ENCODE results near the gene C16orf92.
"Not testable (repeated sequence)": the region's sequence is repeated elsewhere in the genome, so short reads cannot be mapped to it uniquely, and the experiment has no call there.

The C16orf92 gene

GRCh38 chr16:30000735-30001631 lies 22.0 kb upstream of the C16orf92 start:
- intact Hi-C loops (cut with DNase I): no loop called here
- no peak for DNase-seq

DNA sequence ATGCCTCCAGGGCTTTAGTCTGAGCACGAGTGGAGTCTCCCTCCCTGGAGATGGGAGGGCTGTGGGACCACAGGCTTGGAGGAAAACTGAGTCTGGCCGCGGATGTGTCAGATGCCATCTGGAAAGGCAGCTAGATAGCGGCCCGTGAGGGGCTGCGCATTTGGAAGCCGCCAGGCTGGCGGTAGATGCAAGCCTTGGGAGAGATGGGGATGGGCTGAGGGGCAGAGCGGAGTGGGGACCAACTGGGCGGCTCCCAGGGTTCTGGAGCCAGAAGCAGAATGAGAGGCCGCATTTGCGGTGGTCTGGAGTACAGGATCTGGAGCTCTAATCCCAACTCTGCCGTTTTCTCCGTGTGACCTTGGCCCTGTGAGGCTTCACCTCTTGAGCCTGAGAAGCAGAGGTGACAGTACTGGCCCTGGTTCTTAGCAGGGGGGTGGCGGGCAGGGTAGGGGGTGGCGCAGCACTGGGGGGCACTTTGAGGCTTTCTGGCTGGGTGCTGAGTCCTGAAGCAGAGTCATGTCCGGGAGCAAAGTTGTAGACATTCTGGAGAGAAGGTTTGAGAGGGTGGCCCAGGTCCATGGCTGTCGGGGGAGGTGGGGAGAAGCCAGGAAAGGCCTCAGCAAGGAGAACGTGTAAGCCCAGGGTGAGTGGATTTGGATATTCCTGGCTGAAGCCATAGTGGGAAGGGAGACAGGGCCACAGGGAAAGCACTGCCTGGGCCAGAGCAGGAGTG lies 20.2 kb upstream of the C16orf92 start:
- DNase-seq: no peak
- intact Hi-C loops (cut with DNase I): no loop called here

DNA sequence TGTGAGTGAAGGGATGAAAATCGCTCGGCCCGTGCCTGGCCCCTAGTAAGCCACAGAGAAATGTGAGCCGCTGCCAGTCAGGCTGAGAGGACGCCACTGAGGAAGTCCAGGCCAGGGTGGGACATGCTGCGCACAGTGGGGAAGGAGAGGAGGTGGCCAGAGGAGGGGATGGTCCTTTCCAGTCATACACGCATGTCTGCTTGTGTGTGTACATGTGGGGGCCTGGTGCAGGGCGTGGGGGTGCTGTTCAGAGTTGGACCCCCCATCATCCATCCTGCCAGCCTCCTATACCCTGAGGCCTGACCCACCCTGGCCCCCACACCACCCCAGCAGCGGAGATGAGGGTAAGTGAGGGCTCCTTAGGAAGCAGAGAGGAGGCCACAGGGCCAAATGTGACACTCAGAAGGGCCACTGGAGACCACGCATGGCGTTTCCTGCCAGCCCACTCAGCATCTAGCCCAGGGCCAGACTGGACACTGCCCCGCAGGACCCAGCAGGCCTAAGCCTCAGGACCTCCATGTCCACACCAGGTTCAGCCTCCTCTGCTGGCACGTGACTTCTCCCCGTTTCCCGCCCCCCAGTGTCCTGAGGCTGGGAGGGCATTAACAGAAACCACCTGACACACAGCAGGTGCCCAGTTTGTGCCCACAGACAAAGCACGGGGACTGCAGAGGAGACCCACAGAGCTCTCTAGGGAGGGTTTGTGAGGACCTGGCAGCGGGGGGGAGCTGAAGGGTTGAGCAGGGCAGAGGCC lies 19.2 kb upstream of the C16orf92 start:
- intact Hi-C loops (cut with DNase I): no loop called here
- no peak for DNase-seq

GRCh38 chr16:30004424-30004776 lies 18.6 kb upstream of the C16orf92 start:
- intact Hi-C loops (cut with DNase I): no loop called here
- no peak for DNase-seq

DNA sequence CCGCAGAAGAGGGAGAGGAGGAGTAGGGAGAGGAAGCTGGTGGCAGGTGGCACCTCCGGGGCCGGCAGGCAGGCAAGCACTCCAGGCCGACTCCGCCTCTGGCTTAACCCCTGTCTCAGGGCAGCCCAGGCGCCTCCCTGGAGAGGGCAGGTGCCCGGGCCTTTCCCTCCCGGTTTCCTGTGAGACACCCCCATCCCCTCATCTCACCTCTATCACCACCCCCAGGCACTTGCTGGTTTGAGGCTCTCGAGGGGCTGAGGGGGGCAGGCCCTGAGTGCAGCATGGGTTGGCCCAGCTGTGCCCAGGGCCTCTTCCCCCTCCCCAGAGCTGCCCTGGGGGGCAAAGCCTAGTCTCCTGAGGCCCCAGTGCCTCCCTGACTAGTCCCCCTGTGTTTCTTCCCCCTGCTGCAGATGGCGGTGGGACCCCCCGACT lies 18.2 kb upstream of the C16orf92 start:
- intact Hi-C loops (cut with DNase I): no loop called here
- DNase-seq: no peak

DNA sequence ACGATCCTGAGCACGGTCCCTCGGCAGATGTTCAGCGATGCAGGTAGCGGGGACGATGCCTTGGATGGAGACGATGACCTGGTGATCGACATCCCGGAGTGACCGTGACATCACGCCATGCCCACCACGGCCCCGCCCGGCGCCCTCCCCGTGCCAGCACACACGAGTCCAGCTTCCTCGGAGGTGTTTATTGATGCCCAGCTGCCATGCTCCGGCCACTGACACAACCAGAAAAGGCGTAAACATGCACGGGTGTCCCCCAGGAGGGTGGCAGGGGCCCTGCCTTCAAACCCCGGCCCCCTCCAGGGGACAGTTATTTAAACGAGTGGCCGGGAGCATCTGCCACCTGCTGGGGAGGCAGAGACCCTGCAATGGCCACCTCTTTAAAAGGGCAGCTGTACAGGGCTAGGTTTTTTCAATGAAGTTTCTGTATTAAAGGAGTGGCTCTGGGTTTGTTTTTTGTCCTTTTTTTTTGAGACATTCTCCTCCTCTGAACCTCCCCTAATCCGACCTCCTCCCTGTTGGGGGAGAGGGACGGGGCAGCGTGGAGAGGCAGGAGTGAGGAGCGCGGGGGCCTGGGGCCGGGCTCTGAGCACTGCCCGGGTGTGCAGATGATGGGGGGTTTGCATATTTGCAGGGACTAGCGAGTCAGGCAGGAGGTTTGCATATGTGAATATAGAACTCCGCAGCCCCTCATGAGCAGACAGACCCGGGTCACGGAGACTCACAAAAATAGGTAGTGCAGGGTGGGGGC lies 17.5 kb upstream of the C16orf92 start:
- peak in 22 of 42 donors; percentile 20 to 68 (median 41) for DNase-seq
- intact Hi-C loops (cut with DNase I): no loop called here

DNA sequence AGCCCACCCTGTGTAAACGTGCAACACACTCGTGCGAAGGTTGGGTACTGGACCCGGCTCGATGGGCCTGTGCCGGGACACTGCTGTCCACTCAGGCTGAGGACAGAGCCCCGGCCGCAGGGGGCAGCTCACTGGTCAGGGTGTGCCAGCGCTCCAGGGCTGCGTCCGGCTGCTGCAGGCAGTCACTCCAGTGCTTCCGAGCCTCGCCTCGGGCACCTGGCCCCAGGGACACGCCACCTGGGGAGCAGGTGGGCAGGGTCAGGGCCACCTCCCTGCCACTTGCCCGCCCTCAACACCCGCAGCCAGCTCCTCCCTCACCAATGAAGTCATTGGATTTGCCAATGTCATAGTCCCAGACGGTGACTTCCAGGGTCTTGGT lies 16.9 kb upstream of the C16orf92 start:
- intact Hi-C loops (cut with DNase I): no loop called here

DNA sequence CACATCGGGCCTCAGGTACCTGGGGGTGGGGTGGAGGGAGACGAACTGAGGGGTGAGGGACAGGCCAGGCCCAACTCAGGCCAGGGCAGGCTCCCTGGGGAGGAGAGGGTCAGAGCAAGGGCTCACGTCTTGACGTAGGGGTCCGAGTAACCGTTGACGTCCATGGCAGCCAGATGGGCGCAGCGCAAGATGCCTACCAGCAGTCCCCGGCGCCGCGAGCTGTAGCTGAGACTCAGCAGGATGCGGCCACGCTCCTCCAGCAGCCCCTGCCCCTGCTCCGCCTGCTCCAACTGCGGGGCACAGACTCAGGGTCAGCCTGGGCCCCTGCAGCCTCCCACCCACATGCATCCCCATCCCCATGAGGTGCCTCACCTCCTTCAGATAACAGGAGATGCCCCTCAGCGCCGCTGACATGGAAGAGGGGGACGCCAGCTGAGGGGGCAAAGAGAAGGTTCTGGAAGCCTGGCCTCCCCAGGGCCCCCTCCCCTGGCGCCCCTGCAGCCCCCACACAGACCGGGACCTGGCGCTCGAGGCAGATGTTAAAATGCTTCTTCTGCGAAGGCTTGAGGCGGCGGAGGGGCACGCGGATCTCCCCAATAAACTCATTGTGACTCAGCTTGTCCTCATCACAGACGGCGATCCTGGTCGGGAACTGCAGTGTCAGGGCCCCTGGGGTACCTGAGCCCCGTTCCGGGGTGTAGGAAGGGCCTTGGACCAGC lies 16.2 kb upstream of the C16orf92 start:
- no peak for DNase-seq
- intact Hi-C loops (cut with DNase I): no loop called here

More for the DNA sequence above, 16.9 kb upstream of the C16orf92 start:
- no peak for DNase-seq

GRCh38 chr16:30007378-30007895 lies 15.6 kb upstream of the C16orf92 start:
- intact Hi-C loops (cut with DNase I): no loop called here
- no peak for DNase-seq

GRCh38 chr16:30009085-30009862 lies 13.7 kb upstream of the C16orf92 start:
- DNase-seq: no peak
- intact Hi-C loops (cut with DNase I): no loop called here

DNA sequence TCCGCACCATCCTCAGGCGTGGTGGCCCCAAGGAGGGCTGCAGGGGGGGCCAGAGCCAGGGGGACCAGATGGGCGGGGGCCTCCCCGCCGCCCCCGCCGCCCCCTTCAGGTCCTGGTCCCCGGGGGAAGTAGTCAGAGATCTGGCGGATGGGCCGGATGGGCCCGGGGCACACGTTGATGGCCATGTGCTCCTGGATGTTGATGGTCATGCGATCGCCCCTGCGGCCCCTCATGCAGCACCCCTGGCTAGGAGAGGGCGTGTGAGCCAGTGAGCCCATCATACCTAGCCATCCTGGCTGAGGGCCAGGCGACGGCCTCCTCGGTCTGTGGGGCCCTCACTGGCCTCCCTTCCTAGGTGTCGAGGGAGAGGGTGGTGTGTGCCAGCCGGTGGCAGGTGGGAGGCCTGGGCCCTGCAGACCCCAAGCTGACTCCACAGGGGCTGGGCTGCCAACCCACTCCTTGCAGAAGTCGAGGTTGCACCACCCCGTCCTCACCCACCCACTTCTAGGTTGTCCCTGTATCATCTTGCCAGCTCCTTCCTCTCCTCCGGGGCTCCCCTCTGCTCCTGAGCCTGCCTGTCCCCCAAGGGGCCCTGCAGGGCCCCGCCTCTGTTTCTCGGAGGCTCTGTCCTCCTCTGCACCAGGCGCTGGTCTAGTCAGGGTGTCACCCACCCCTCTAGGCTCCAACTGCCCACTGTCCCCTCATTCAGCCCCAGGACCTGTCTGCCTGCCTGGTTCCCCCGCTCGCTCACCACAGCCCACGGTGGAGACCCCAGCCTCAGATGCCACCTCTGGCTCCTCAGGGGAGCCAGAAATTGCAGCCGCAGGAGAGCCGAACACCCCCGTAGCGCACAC lies 12.8 kb upstream of the C16orf92 start:
- DNase-seq: no peak
- intact Hi-C loops (cut with DNase I): no loop called here

GRCh38 chr16:30010844-30011713 lies 11.9 kb upstream of the C16orf92 start, which contains the start of gene DOC2A:
DOC2A (minus strand) TSS chr16:30011027; CDS start chr16:30010222, 805 bp downstream.
- intact Hi-C loops (cut with DNase I): no loop called here

DNA sequence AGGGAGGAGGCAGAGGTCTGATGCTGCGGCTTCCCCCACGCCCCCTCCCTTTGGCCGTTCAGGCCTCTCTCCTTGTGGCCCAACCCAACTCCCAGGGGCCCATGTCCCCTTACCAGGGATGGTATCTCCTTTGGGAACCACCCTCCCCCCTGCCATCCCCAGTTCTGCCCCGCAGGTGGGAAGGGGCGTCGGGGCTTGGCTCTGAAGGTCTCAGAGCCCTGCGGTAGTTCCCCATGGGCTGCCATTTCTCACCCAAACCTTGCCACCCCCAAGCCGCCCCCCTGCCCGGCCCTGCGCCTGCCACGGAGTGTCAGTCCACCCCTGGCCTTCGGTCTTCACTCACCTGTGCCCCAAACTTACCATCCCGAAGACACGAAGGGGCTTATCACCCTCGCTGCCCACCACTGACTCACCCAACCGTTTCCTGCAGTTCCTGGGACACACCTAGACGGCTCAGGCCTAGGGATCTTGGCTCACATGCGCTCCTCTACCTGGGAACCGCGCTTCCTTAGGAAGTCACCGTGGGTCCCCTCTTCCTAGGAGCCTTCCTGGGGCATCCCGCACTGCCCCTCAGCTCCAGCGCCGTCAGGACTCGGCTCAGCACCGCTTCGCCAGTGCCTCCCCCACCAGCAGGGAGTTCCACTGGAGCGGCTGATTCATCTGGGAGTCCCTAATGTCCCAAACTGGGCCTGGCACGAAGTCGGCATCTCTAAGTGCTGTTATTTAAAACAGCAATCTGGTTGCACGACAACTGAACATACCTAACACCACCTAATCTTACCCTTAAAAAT lies 11.1 kb upstream of the C16orf92 start:
- DNase-seq: no peak
- intact Hi-C loops (cut with DNase I): no loop called here

More at GRCh38 chr16:30010844-30011713, 11.9 kb upstream of the C16orf92 start, which contains the start of gene DOC2A:
- DNase-seq: peak in 18 of 42 donors; percentile 29 to 71 (median 44)

DNA sequence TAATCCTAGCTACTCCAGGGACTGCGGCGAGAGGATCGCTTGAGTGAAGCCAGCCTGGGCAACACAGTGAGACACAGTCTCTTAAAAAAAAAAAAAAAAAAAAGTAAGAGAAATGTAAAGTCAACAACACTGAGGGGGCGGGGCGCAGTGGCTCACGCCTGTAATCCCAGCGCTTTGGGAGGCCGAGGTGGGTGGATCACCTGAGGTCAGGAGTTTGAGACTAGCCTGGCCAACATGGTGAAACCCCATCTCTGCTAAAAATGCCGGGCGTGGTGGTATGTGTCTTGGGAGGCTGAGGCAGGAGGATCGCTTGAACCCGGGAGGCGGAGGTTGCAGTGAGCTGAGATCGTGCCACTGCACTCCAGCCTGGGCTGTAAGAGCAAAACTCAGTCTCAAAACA lies 10.4 kb upstream of the C16orf92 start:
- DNase-seq; intact Hi-C loops (cut with DNase I): not testable (repeated sequence)
